ENCODE results near the gene ZNF134. TPM values are rescaled to one million over a fixed set of nuclear protein-coding genes. Genes with fewer than 3 reads are reported as not detected.

Gene ZNF134
- polyA plus RNA-seq, 3 donors = 2.2 to 5.4 (median 3.3) TPM

DNA sequence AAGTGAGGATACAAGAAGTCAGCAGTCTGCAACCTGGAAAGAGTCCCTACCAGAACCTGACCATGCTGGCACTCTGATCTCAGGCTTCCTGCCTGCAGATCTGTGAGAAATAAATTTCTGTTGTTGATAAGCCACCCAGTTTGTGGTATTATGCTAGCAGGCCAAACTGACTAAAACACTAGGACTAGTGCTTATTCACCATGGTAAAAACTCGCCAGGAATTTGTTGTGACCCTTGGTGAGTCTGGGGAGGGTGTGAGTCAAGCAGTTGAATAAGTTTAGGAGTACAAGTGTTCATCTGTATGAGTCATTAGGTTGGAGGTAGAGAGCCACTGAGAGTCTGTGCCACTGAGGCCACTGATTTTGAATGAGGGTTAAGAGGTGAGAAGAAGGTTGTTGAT, 26.5 kb upstream of the ZNF134 start:
- Mint-ChIP-seq H3K27me3 (ENCODE audit: low read depth in 3 of 3) (peaks cover 0 to 2% (median 0%) of the 10 kb centered on the region in 3 donors), H3K27ac (no peak overlapping the region), H3K36me3 (peaks cover 47 to 53% of the 10 kb centered on the region in 2 donors), H3K9me3 (peaks cover 65 to 99% (median 98%) of the 10 kb centered on the region in 7 donors), H3K4me1 (peaks cover 11% of the 10 kb centered on the region), H3K4me3 (no peak overlapping the region)
- no peak overlapping the region for H3K9ac ChIP-seq (ENCODE audit: insufficient read depth, low read length, poor library complexity, severe bottlenecking)
- peaks cover 84 to 93% of the 10 kb centered on the region in 2 donors for H3K9me3 ChIP-seq (replicated peaks in 1 of 2; ENCODE audit: control insufficient read depth in 1 of 2, insufficient read depth in 1 of 2, low read length in 2 of 2)
- WGBS (ENCODE audit: insufficient coverage) = 92% methylated on average over 1 of the region's 1 CpG
- H4K20me1 ChIP-seq (ENCODE audit: insufficient read depth, low read length) = no peaks in the 10 kb centered on the region
- peaks cover 11 to 57% of the 10 kb centered on the region in 2 donors for H3K36me3 ChIP-seq (replicated peaks in 1 of 2; ENCODE audit: control insufficient read depth in 1 of 2, insufficient read depth in 2 of 2, low read length in 2 of 2)
- no peak overlapping the region for H3K4me2 ChIP-seq (replicated peaks; ENCODE audit: extremely low read depth, low read length, poor library complexity, severe bottlenecking)
- intact Hi-C loops (cut with micrococcal nuclease) = no loop called here
- peak overlapping the region in 1 of 3 experiments; percentile 22 for H3K4me3 ChIP-seq (replicated peaks in 1 of 3; ENCODE audit: low read depth in 2 of 3, low read length in 3 of 3)
- no peak for DNase-seq
- H3K79me2 ChIP-seq (ENCODE audit: insufficient read depth, low read length) = no peaks in the 10 kb centered on the region
- no peaks in the 10 kb centered on the region for H3K27me3 ChIP-seq (ENCODE audit: control insufficient read depth in 2 of 2, insufficient read depth in 2 of 2, low read length in 2 of 2)
- TF ChIP-seq, protein P1, sequence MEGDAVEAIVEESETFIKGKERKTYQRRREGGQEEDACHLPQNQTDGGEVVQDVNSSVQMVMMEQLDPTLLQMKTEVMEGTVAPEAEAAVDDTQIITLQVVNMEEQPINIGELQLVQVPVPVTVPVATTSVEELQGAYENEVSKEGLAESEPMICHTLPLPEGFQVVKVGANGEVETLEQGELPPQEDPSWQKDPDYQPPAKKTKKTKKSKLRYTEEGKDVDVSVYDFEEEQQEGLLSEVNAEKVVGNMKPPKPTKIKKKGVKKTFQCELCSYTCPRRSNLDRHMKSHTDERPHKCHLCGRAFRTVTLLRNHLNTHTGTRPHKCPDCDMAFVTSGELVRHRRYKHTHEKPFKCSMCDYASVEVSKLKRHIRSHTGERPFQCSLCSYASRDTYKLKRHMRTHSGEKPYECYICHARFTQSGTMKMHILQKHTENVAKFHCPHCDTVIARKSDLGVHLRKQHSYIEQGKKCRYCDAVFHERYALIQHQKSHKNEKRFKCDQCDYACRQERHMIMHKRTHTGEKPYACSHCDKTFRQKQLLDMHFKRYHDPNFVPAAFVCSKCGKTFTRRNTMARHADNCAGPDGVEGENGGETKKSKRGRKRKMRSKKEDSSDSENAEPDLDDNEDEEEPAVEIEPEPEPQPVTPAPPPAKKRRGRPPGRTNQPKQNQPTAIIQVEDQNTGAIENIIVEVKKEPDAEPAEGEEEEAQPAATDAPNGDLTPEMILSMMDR (IDR thresholded peaks at IDR 0.05) = no peak
- no peak overlapping the region for H2AFZ ChIP-seq (ENCODE audit: insufficient read depth, low read depth, low read length, poor library complexity, severe bottlenecking)
- H3K27ac ChIP-seq (ENCODE audit: low read depth in 1 of 2, low read length in 2 of 2) = no peak overlapping the region
- H3K4me1 ChIP-seq (ENCODE audit: control insufficient read depth in 1 of 2, insufficient read depth in 2 of 2, low read length in 2 of 2) = peaks cover 15 to 16% of the 10 kb centered on the region in 2 donors

DNA sequence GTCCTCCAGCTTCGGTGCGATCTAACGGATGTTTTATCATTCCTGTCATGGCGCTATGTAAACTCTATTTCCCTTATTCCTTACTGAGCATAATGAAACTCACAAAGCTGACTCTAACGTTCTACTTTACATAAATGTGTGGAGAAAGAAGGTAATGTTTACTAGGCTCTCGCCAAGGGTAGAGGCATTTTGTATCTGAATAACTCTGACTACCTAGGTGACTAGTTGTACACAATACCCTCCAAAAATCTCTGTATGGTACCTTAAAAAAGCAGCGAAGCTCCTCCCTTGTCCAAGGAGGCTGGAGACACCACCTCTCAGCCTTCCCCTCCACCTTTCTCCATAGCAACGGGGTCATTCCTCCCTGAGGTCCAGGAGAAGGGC, 14.7 kb upstream of the ZNF134 start:
- H3K4me1 Mint-ChIP-seq = peaks cover 14% of the 10 kb centered on the region
- TF ChIP-seq, protein P1 (IDR thresholded peaks at IDR 0.05) = no peak
- 13% methylated on average over 1 of the region's 8 CpGs for WGBS (ENCODE audit: insufficient coverage)
- H3K27ac Mint-ChIP-seq = peak overlapping the region in 2 of 7 donors; percentile 26 to 42
- H3K27ac ChIP-seq (ENCODE audit: low read depth in 1 of 2, low read length in 2 of 2) = no peak overlapping the region
- no peaks in the 10 kb centered on the region for H3K27me3 ChIP-seq (ENCODE audit: control insufficient read depth in 2 of 2, insufficient read depth in 2 of 2, low read length in 2 of 2)
- H3K36me3 ChIP-seq (replicated peaks in 1 of 2; ENCODE audit: control insufficient read depth in 1 of 2, insufficient read depth in 2 of 2, low read length in 2 of 2) = peaks cover 4 to 21% of the 10 kb centered on the region in 2 donors
- peaks cover 14 to 29% of the 10 kb centered on the region in 2 donors for H3K36me3 Mint-ChIP-seq
- no peak for DNase-seq
- intact Hi-C loops (cut with micrococcal nuclease) = no loop called here
- H3K79me2 ChIP-seq (ENCODE audit: insufficient read depth, low read length) = no peaks in the 10 kb centered on the region
- peaks cover 59 to 72% of the 10 kb centered on the region in 2 donors for H3K9me3 ChIP-seq (replicated peaks in 1 of 2; ENCODE audit: control insufficient read depth in 1 of 2, insufficient read depth in 1 of 2, low read length in 2 of 2)
- H3K4me3 ChIP-seq (replicated peaks in 1 of 3; ENCODE audit: low read depth in 2 of 3, low read length in 3 of 3) = peak overlapping the region; percentile 46 to 90 (median 78)
- H4K20me1 ChIP-seq (ENCODE audit: insufficient read depth, low read length) = no peaks in the 10 kb centered on the region
- peaks cover 0 to 2% (median 0%) of the 10 kb centered on the region in 3 donors for H3K27me3 Mint-ChIP-seq (ENCODE audit: low read depth in 3 of 3)
- peak overlapping the region; percentile 84 to 88 for H3K4me3 Mint-ChIP-seq
- peaks cover 44 to 66% (median 58%) of the 10 kb centered on the region in 7 donors for H3K9me3 Mint-ChIP-seq
- peak overlapping the region; percentile 69 for H3K9ac ChIP-seq (ENCODE audit: insufficient read depth, low read length, poor library complexity, severe bottlenecking)
- H3K4me2 ChIP-seq (replicated peaks; ENCODE audit: extremely low read depth, low read length, poor library complexity, severe bottlenecking) = peak overlapping the region; percentile 85
- peak overlapping the region; percentile 96 for H2AFZ ChIP-seq (ENCODE audit: insufficient read depth, low read depth, low read length, poor library complexity, severe bottlenecking)
- peaks cover 13 to 15% of the 10 kb centered on the region in 2 donors for H3K4me1 ChIP-seq (ENCODE audit: control insufficient read depth in 1 of 2, insufficient read depth in 2 of 2, low read length in 2 of 2)

Measured in CD14-positive monocyte (primary cell).